ENCODE results near the gene WRAP73.

Gene WRAP73

GRCh38 chr1:3612123-3612522 lies 37.8 kb downstream of the WRAP73 start:
- no peak for TF ChIP-seq CTCF (IDR thresholded peaks at IDR 0.05)

- TF ChIP-seq CTCF (IDR thresholded peaks at IDR 0.05): no peak
Measured at GRCh38 chr1:3611170-3612019, 38.5 kb downstream of the WRAP73 start, which contains the start of gene MEGF6. TSS of gene MEGF6 (minus strand) at chr1:3611508. CDS start at chr1:3611268, 240 bp downstream.

GRCh38 chr1:3610527-3611169 lies 39.3 kb downstream of the WRAP73 start:
- TF ChIP-seq CTCF (IDR thresholded peaks at IDR 0.05): no peak

- TF ChIP-seq CTCF (IDR thresholded peaks at IDR 0.05): no peak
Measured at GRCh38 chr1:3609769-3610526, 40.0 kb downstream of the WRAP73 start.

- TF ChIP-seq CTCF (IDR thresholded peaks at IDR 0.05): no peak
Measured at GRCh38 chr1:3609016-3609768, 40.7 kb downstream of the WRAP73 start.

DNA sequence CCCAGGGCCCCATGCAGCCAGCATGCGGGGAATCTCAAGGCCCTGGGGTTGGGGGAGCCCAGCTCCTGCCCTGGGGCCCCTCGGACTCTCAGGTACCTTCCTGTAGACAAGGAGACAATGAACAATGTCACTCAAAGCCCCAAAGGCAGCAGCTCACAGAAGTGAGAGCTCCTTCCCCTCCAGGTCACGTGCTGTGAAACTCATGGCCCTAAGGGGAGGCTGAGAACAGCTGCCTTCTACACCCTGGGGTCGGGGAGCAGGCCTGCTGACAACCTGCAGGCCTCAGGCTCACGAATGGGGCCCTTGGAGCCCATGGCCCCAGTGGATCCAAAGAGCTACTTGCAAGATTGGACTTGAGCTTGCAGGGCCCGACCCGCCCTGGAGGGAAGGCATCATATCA lies 41.7 kb downstream of the WRAP73 start:
- no peak for TF ChIP-seq CTCF (IDR thresholded peaks at IDR 0.05)

DNA sequence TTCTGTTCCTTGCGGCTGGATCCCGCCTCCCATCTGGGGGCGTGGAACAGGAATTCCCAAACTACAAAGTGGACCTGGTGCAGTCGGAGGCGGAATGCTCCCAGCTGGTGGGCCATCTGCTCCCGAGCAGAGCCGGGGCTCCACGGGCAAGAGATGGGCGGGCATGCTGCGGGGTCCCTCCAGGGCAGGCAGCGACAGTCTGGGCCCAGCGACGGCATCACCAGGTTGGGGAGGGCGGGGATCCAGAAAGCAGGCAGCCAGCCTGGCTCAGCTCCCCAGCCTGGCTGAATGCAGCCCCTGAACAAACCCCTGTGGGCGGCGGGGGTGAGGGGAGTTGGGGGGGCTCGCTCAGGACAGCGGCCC lies 42.2 kb downstream of the WRAP73 start:
- no peak for TF ChIP-seq CTCF (IDR thresholded peaks at IDR 0.05)
